ENCODE results near the gene GTF2F2.

Gene GTF2F2

DNA sequence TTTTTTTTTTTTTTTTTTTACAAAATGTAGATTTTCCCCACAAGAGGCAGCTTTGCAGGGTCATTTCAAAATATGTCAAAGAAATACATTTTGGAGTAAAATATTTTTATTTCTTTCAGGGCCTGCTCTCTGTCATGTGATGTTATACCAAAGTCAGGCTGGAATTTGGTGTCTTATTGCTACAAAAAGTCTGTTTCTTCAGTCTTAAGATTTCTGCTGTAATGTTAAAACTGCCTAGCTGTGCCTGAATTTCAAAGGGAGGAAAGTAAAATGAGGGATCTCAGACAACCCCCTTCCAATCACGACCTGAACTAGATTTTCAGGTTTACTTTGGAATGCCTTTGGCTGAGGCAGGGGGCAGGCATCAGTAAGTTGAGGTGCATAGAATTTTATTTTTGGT, 12.8 kb upstream of the GTF2F2 start:
- ChIA-PET CTCF (no interaction called here), POLR2A (no interaction called here)

DNA sequence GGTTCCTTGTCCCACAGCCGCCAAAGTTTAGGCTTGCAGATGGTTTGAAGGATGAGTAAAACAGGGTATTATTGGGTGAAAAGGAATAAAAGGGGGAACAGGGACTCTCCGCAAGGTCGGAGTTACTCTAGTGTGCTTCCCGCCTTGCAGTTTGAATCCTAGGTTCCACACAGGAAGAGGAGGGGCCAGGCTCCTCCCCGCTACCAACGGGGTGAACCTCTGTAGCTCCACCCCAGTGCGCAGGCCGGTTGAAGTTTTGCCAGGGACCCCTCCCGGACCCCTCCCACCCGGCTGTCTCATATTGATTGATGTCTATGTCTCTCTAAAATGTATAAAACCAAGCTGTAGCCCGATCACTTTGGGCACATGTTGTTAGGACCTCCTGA, 11.6 kb upstream of the GTF2F2 start:
- peak in 2 of 3 donors; percentile 23 to 26 for DNase-seq
- H3K4me3 ChIP-seq (ENCODE audit: control insufficient read depth in 1 of 7, extremely low read depth in 1 of 7, insufficient read depth in 4 of 7, low read depth in 2 of 7, low read length in 6 of 7), result peak overlapping the region in 1 of 7 experiments; percentile 1
- H3K27me3 ChIP-seq (replicated peaks in 2 of 5; ENCODE audit: control insufficient read depth in 4 of 5, insufficient read depth in 5 of 5, low read length in 4 of 5), result no peaks in the 10 kb centered on the region
- ChIA-PET POLR2A (no interaction called here), CTCF (interaction anchor here (1.1 kb wide), 1 partner anchor 48 kb away, joined by 3 read pairs; no protein-coding TSS in a partner anchor)
- H3K9me3 ChIP-seq (ENCODE audit: control extremely low read depth in 1 of 5, control insufficient read depth in 4 of 5, insufficient read depth in 2 of 5, low read depth in 1 of 5, low read length in 4 of 5), result no peaks in the 10 kb centered on the region
- WGBS (ENCODE audit: insufficient coverage), result 62% methylated on average over 4 of the region's 11 CpGs
- H3K27ac ChIP-seq (ENCODE audit: insufficient read depth in 1 of 2, low read depth in 1 of 2, low read length in 2 of 2, poor library complexity in 1 of 2, severe bottlenecking in 2 of 2), result no peak overlapping the region
- peaks cover 0 to 2% (median 0%) of the 10 kb centered on the region in 4 experiments for H3K4me1 ChIP-seq (ENCODE audit: control extremely low read depth in 1 of 4, control insufficient read depth in 4 of 4, insufficient read depth in 4 of 4, low read length in 3 of 4)
- no peaks in the 10 kb centered on the region for H3K36me3 ChIP-seq (ENCODE audit: control insufficient read depth in 4 of 4, insufficient read depth in 4 of 4, low read length in 3 of 4)

More for the DNA sequence above, 12.8 kb upstream of the GTF2F2 start:
- no peak for DNase-seq
- peaks cover 0 to 2% (median 0%) of the 10 kb centered on the region in 4 experiments for H3K4me1 ChIP-seq (ENCODE audit: control extremely low read depth in 1 of 4, control insufficient read depth in 4 of 4, insufficient read depth in 4 of 4, low read length in 3 of 4)
- no peaks in the 10 kb centered on the region for H3K27me3 ChIP-seq (replicated peaks in 2 of 5; ENCODE audit: control insufficient read depth in 4 of 5, insufficient read depth in 5 of 5, low read length in 4 of 5)
- no peak overlapping the region for H3K4me3 ChIP-seq (ENCODE audit: control insufficient read depth in 1 of 7, extremely low read depth in 1 of 7, insufficient read depth in 4 of 7, low read depth in 2 of 7, low read length in 6 of 7)
- H3K9me3 ChIP-seq (ENCODE audit: control extremely low read depth in 1 of 5, control insufficient read depth in 4 of 5, insufficient read depth in 2 of 5, low read depth in 1 of 5, low read length in 4 of 5), result no peaks in the 10 kb centered on the region
- H3K27ac ChIP-seq (ENCODE audit: insufficient read depth in 1 of 2, low read depth in 1 of 2, low read length in 2 of 2, poor library complexity in 1 of 2, severe bottlenecking in 2 of 2), result no peak overlapping the region
- no peaks in the 10 kb centered on the region for H3K36me3 ChIP-seq (ENCODE audit: control insufficient read depth in 4 of 4, insufficient read depth in 4 of 4, low read length in 3 of 4)
- WGBS (ENCODE audit: insufficient coverage), result 67% methylated on average over 1 of the region's 1 CpG

DNA sequence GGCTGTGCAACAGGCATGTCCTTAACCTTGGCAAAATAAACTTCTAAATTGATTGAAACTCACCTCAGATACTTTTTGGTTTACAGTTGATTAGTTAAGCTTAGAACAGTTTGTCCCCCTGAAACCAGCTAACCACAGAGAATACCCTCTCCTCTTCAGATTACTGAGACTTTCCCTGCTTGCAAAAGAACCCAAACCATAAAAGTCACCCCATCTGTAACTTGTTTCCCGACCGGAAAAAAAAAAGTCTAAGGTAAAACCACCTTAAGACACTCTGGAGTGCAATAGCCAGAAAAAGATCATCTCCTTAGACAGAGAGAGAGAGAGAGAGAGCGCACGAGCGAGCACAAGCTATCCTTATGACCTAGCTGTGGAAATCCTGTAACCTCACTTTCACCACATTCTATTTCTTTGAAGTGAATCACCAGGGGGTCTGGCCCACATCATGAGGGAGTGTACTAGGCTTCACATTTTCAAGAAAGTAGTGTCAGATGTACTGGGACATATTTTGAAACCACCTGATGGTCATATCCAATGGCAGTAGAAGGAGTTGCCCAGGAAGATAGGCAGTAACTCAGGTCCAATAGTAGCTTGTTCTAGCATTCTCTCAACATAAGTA, 11.1 kb upstream of the GTF2F2 start:
- Histone ChIP-seq H3K36me3 (ENCODE audit: control insufficient read depth in 4 of 4, insufficient read depth in 4 of 4, low read length in 3 of 4) (no peaks in the 10 kb centered on the region), H3K27ac (ENCODE audit: insufficient read depth in 1 of 2, low read depth in 1 of 2, low read length in 2 of 2, poor library complexity in 1 of 2, severe bottlenecking in 2 of 2) (no peak overlapping the region), H3K4me1 (ENCODE audit: control extremely low read depth in 1 of 4, control insufficient read depth in 4 of 4, insufficient read depth in 4 of 4, low read length in 3 of 4) (peaks cover 0 to 2% (median 0%) of the 10 kb centered on the region in 4 experiments), H3K4me3 (ENCODE audit: control insufficient read depth in 1 of 7, extremely low read depth in 1 of 7, insufficient read depth in 4 of 7, low read depth in 2 of 7, low read length in 6 of 7) (peak overlapping the region in 1 of 7 experiments; percentile 1), H3K9me3 (ENCODE audit: control extremely low read depth in 1 of 5, control insufficient read depth in 4 of 5, insufficient read depth in 2 of 5, low read depth in 1 of 5, low read length in 4 of 5) (no peaks in the 10 kb centered on the region), H3K27me3 (replicated peaks in 2 of 5; ENCODE audit: control insufficient read depth in 4 of 5, insufficient read depth in 5 of 5, low read length in 4 of 5) (no peaks in the 10 kb centered on the region)
- no CpG with 5 or more reads among the region's 5 CpGs for WGBS (ENCODE audit: insufficient coverage)
- ChIA-PET CTCF (interaction anchor here (1.1 to 1.7 kb wide), 2 partner anchors 11 to 48 kb away, joined by 3 read pairs; no protein-coding TSS in a partner anchor), POLR2A (interaction anchor here (0.6 kb wide), 1 partner anchor 178 kb away, joined by 5 read pairs; no protein-coding TSS in a partner anchor)
- peak in 2 of 3 donors; percentile 31 to 46 for DNase-seq

GRCh38 chr13:45113233-45114224, 6.8 kb upstream of the GTF2F2 start:
- Histone ChIP-seq H3K9me3 (ENCODE audit: control extremely low read depth in 1 of 5, control insufficient read depth in 4 of 5, insufficient read depth in 2 of 5, low read depth in 1 of 5, low read length in 4 of 5) (no peaks in the 10 kb centered on the region), H3K4me1 (ENCODE audit: control extremely low read depth in 1 of 4, control insufficient read depth in 4 of 4, insufficient read depth in 4 of 4, low read length in 3 of 4) (no peaks in the 10 kb centered on the region), H3K36me3 (ENCODE audit: control insufficient read depth in 4 of 4, insufficient read depth in 4 of 4, low read length in 3 of 4) (no peaks in the 10 kb centered on the region), H3K27ac (ENCODE audit: insufficient read depth in 1 of 2, low read depth in 1 of 2, low read length in 2 of 2, poor library complexity in 1 of 2, severe bottlenecking in 2 of 2) (no peak overlapping the region), H3K4me3 (ENCODE audit: control insufficient read depth in 1 of 7, extremely low read depth in 1 of 7, insufficient read depth in 4 of 7, low read depth in 2 of 7, low read length in 6 of 7) (no peak overlapping the region), H3K27me3 (replicated peaks in 2 of 5; ENCODE audit: control insufficient read depth in 4 of 5, insufficient read depth in 5 of 5, low read length in 4 of 5) (no peaks in the 10 kb centered on the region)
- POLR2A ChIA-PET, result no interaction called here
- CTCF ChIA-PET, result no interaction called here
- 80% methylated on average over 1 of the region's 4 CpGs for WGBS (ENCODE audit: insufficient coverage)
- no peak for DNase-seq

GRCh38 chr13:45119469-45119990, 780 bp upstream of the GTF2F2 start:
- peak; percentile 70 to 89 (median 84) for DNase-seq
- Histone ChIP-seq H3K9me3 (ENCODE audit: control extremely low read depth in 1 of 5, control insufficient read depth in 4 of 5, insufficient read depth in 2 of 5, low read depth in 1 of 5, low read length in 4 of 5) (no peaks in the 10 kb centered on the region), H3K27me3 (replicated peaks in 2 of 5; ENCODE audit: control insufficient read depth in 4 of 5, insufficient read depth in 5 of 5, low read length in 4 of 5) (no peaks in the 10 kb centered on the region), H3K27ac (ENCODE audit: insufficient read depth in 1 of 2, low read depth in 1 of 2, low read length in 2 of 2, poor library complexity in 1 of 2, severe bottlenecking in 2 of 2) (peak overlapping the region; percentile 92 to 97), H3K4me1 (ENCODE audit: control extremely low read depth in 1 of 4, control insufficient read depth in 4 of 4, insufficient read depth in 4 of 4, low read length in 3 of 4) (peaks cover 10 to 25% (median 17%) of the 10 kb centered on the region in 4 experiments), H3K4me3 (ENCODE audit: control insufficient read depth in 1 of 7, extremely low read depth in 1 of 7, insufficient read depth in 4 of 7, low read depth in 2 of 7, low read length in 6 of 7) (peak overlapping the region; percentile 35 to 96 (median 85)), H3K36me3 (ENCODE audit: control insufficient read depth in 4 of 4, insufficient read depth in 4 of 4, low read length in 3 of 4) (peaks cover 0 to 5% (median 0%) of the 10 kb centered on the region in 4 experiments)
- ChIA-PET POLR2A (interaction anchor here (0.6 kb wide), 2 partner anchors 866 to 1396 kb away, joined by 3 to 4 read pairs; no protein-coding TSS in a partner anchor), CTCF (interaction anchor here (0.5 to 1.8 kb wide), 4 partner anchors 10 to 73 kb away, joined by 3 to 6 read pairs (median 5); no protein-coding TSS in a partner anchor)
- 0% methylated on average over 6 of the region's 7 CpGs for WGBS (ENCODE audit: insufficient coverage)

GRCh38 chr13:45120967-45121831, 889 bp downstream of the GTF2F2 start:
- CTCF ChIA-PET, result interaction anchor here (0.7 to 1.8 kb wide), 7 partner anchors 17 to 187 kb away, joined by 3 to 6 read pairs (median 3); no protein-coding TSS in a partner anchor
- WGBS (ENCODE audit: insufficient coverage), result 13% methylated on average over 8 of the region's 13 CpGs
- Histone ChIP-seq H3K36me3 (ENCODE audit: control insufficient read depth in 4 of 4, insufficient read depth in 4 of 4, low read length in 3 of 4) (peaks cover 0 to 5% (median 1%) of the 10 kb centered on the region in 4 experiments), H3K4me1 (ENCODE audit: control extremely low read depth in 1 of 4, control insufficient read depth in 4 of 4, insufficient read depth in 4 of 4, low read length in 3 of 4) (peaks cover 10 to 25% (median 17%) of the 10 kb centered on the region in 4 experiments), H3K27ac (ENCODE audit: insufficient read depth in 1 of 2, low read depth in 1 of 2, low read length in 2 of 2, poor library complexity in 1 of 2, severe bottlenecking in 2 of 2) (peak overlapping the region; percentile 92 to 97), H3K27me3 (replicated peaks in 2 of 5; ENCODE audit: control insufficient read depth in 4 of 5, insufficient read depth in 5 of 5, low read length in 4 of 5) (no peaks in the 10 kb centered on the region), H3K9me3 (ENCODE audit: control extremely low read depth in 1 of 5, control insufficient read depth in 4 of 5, insufficient read depth in 2 of 5, low read depth in 1 of 5, low read length in 4 of 5) (no peaks in the 10 kb centered on the region), H3K4me3 (ENCODE audit: control insufficient read depth in 1 of 7, extremely low read depth in 1 of 7, insufficient read depth in 4 of 7, low read depth in 2 of 7, low read length in 6 of 7) (peak overlapping the region in 6 of 7 experiments; percentile 74 to 96 (median 90))
- DNase-seq, result peak; percentile 60 to 77 (median 75)
- POLR2A ChIA-PET, result no interaction called here

All from common myeloid progenitor, CD34-positive (primary cell).